Hepatocyte (in vitro differentiated cells): ENCODE measurements around the gene DYDC1. TPM values are rescaled to one million over a fixed set of nuclear protein-coding genes. Genes with fewer than 3 reads are reported as not detected.
"Not testable (repeated sequence)": the region's sequence is repeated elsewhere in the genome, so short reads cannot be mapped to it uniquely, and the experiment has no call there.

ENCODE experiments used
- DNase-seq: peaks from one replicate; pipeline ENCODE4 v3.0.0-alpha.2; 2016; ENCODE audit warnings: low spot score
- H2AFZ ChIP-seq: fragments of 200-600 bp; sonication (generic); 2 replicates; pipeline ENCODE4 v1.6.0; 2016; ENCODE audit warnings: antibody characterized with exemption, mild to moderate bottlenecking
- H3K27ac ChIP-seq: fragments of 200-600 bp; sonication (generic); 2 replicates; pipeline ENCODE4 v1.5.1; 2016; ENCODE audit warnings: mild to moderate bottlenecking
- H3K27me3 ChIP-seq: fragments of 200-600 bp; sonication (generic); 2 replicates; pipeline ENCODE4 v1.6.1; 2016
- H3K36me3 ChIP-seq: fragments of 200-600 bp; sonication (generic); replicated peaks from 2 replicates; pipeline ENCODE4 v1.5.1; 2016; ENCODE audit warnings: low read depth; ENCODE audit not compliant: insufficient read depth
- H3K4me1 ChIP-seq: fragments of 200-600 bp; sonication (generic); 2 replicates; pipeline ENCODE4 v1.5.1; 2016; ENCODE audit warnings: mild to moderate bottlenecking, moderate library complexity; ENCODE audit not compliant: insufficient read depth
- H3K4me2 ChIP-seq: fragments of 200-600 bp; sonication (generic); 2 replicates; pipeline ENCODE4 v1.6.0; 2016
- H3K4me3 ChIP-seq: fragments of 200-600 bp; sonication (generic); 2 replicates; pipeline ENCODE4 v1.5.1; 2016; ENCODE audit warnings: mild to moderate bottlenecking
- H3K79me2 ChIP-seq: fragments of 200-600 bp; sonication (generic); 2 replicates; pipeline ENCODE4 v1.6.0; 2017; ENCODE audit warnings: mild to moderate bottlenecking
- H3K9me2 ChIP-seq: fragments of 200-600 bp; sonication (generic); replicated peaks from 2 replicates; pipeline ENCODE4 v1.6.0; 2017; ENCODE audit warnings: mild to moderate bottlenecking; ENCODE audit not compliant: insufficient read depth
- H3K9me3 ChIP-seq: fragments of 200-600 bp; sonication (generic); 2 replicates; pipeline ENCODE4 v1.5.1; 2016; ENCODE audit warnings: low read depth, mild to moderate bottlenecking
- H4K20me1 ChIP-seq: fragments of 200-600 bp; sonication (generic); 2 replicates; pipeline ENCODE4 v1.6.0; 2016; ENCODE audit warnings: mild to moderate bottlenecking; ENCODE audit not compliant: insufficient read depth, poor library complexity, severe bottlenecking
- EZH2 ChIP-seq: fragments of 200-600 bp; sonication (generic); IDR thresholded peaks from 2 replicates; pipeline ENCODE4 v1.6.1; 2016; ENCODE audit warnings: antibody characterized with exemption, mild to moderate bottlenecking, borderline replicate concordance
- EZH2phosphoT487 ChIP-seq: fragments of 200-600 bp; sonication (generic); IDR thresholded peaks from one replicate; pipeline ENCODE4 v1.6.1; 2018; ENCODE audit warnings: antibody characterized with exemption, mild to moderate bottlenecking, low read depth, moderate library complexity; ENCODE audit not compliant: unreplicated experiment, severe bottlenecking
- WGBS: methylation state at CpG from one replicate; pipeline ENCODE4 v1.1.6; 2016; ENCODE audit warnings: low lambda C conversion rate; ENCODE audit errors: missing lambda C conversion rate; 5-methylcytosine and 5-hydroxymethylcytosine counted together
- polyA plus RNA-seq: library from polyadenylated mRNA; unstranded; fragments of >200 nt; fragmentation: Nextera tagmentation; extraction: Ambion mirVana; gene quantifications from 2 replicates; pipeline ENCODE4 v1.2.1, GENCODE V29; 2016
- total RNA-seq: library from RNA; depleted of rRNA; stranded (reverse); fragments of >200 nt; gene quantifications from 2 replicates; pipeline ENCODE4 v1.2.3, GENCODE V29; 2014
- TF ChIP-seq, protein P1 (sequence below): fragments of 200-600 bp; sonication (generic); IDR thresholded peaks from 2 replicates; pipeline ENCODE4 v1.5.1; 2016; ENCODE audit warnings: antibody characterized with exemption, mild to moderate bottlenecking; ENCODE audit not compliant: poor library complexity

Gene DYDC1
- total and polyA plus RNA-seq, 2 experiments from 2014 or later = not detected

DNA sequence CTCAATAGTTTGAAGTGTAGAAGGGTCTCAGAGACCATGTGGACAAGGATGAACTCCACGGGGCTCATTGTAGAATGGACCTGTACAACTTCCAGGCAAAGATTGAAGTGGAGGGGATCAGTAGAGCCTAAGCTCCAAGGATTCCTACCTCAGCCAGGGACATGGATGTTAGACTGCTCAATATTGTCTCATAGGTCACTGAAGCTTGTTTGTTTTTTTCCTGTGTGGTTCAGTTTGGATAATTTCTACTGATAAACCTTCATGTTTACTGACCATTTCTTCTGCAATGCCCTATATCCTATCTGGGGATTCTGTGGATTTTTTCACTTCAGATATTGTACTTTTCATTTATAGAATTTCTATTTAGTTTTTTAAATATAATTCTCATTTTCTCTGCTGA, 9.0 kb upstream of the DYDC1 start:
- TF ChIP-seq EZH2 (no peak), EZH2phosphoT487 (no peak)
- TF ChIP-seq, protein P1, sequence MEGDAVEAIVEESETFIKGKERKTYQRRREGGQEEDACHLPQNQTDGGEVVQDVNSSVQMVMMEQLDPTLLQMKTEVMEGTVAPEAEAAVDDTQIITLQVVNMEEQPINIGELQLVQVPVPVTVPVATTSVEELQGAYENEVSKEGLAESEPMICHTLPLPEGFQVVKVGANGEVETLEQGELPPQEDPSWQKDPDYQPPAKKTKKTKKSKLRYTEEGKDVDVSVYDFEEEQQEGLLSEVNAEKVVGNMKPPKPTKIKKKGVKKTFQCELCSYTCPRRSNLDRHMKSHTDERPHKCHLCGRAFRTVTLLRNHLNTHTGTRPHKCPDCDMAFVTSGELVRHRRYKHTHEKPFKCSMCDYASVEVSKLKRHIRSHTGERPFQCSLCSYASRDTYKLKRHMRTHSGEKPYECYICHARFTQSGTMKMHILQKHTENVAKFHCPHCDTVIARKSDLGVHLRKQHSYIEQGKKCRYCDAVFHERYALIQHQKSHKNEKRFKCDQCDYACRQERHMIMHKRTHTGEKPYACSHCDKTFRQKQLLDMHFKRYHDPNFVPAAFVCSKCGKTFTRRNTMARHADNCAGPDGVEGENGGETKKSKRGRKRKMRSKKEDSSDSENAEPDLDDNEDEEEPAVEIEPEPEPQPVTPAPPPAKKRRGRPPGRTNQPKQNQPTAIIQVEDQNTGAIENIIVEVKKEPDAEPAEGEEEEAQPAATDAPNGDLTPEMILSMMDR = no peak
- 42% methylated on average over 1 of the region's 1 CpG for WGBS
- Histone ChIP-seq H3K79me2 (no peaks in the 10 kb centered on the region), H3K27me3 (no peaks in the 10 kb centered on the region), H3K36me3 (no peaks in the 10 kb centered on the region), H3K9me2 (no peaks in the 10 kb centered on the region), H3K4me2 (no peak overlapping the region), H3K27ac (no peak overlapping the region), H4K20me1 (no peaks in the 10 kb centered on the region), H3K9me3 (peaks cover 5% of the 10 kb centered on the region), H3K4me1 (no peaks in the 10 kb centered on the region), H3K4me3 (no peak overlapping the region), H2AFZ (no peak overlapping the region)
- no peak for DNase-seq

DNA sequence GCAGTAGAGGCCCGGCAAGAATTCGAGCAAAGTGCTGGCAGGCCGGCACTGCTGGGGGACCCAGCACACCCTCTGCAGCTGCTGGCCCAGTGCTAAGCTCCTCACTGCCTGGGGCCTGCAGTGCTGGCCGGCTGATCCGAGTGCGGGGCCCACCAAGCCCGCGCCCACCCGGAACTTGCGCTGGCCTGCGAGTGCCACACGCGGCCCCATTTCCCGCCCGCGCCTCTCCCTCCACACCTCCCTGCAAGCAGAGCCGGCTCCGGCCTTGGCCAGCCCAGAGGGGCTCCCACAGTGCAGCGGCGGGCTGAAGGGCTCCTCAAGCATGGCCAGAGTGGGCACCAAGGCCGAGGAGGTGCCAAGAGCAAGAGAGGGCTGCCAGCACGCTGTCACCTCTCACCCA, 3.1 kb upstream of the DYDC1 start:
- no peak overlapping the region for H3K4me2 ChIP-seq
- H4K20me1 ChIP-seq = no peaks in the 10 kb centered on the region
- TF ChIP-seq EZH2phosphoT487 = no peak
- no peak for TF ChIP-seq EZH2
- no peak overlapping the region for H3K4me3 ChIP-seq
- no peaks in the 10 kb centered on the region for H3K9me3 ChIP-seq
- H3K36me3 ChIP-seq = no peaks in the 10 kb centered on the region
- DNase-seq = no peak
- no peak overlapping the region for H3K27ac ChIP-seq
- H3K79me2 ChIP-seq = no peaks in the 10 kb centered on the region
- 98% methylated on average over 22 of the region's 22 CpGs for WGBS
- peaks cover 4% of the 10 kb centered on the region for H3K4me1 ChIP-seq
- peaks cover 3% of the 10 kb centered on the region for H3K27me3 ChIP-seq
- H3K9me2 ChIP-seq = no peaks in the 10 kb centered on the region
- no peak overlapping the region for H2AFZ ChIP-seq

DNA sequence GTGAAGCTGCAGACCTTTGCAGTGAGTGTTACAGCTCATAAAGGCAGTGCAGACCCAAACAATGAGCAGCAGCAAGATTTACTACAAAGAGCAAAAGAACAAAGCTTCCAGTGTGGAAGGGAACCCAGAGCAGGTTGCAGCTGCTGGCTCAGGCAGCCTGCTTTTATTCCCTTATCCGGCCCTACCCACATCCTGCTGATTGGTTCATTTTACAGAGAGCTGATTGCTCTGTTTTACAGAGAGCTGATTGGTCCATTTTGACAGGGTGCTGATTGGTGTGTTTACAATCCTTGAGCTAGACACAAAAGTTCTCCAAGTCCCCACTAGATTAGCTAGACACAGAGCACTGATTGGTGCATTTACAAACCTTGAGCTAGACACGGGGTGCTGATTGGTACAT, 2.4 kb upstream of the DYDC1 start:
- not testable (repeated sequence) for H3K27me3 ChIP-seq, H3K9me2 ChIP-seq, DNase-seq, H3K27ac ChIP-seq, H3K4me1 ChIP-seq, H4K20me1 ChIP-seq, H3K4me2 ChIP-seq, H2AFZ ChIP-seq, H3K36me3 ChIP-seq, H3K9me3 ChIP-seq, H3K79me2 ChIP-seq, H3K4me3 ChIP-seq
- 75% methylated on average over 2 of the region's 2 CpGs for WGBS

DNA sequence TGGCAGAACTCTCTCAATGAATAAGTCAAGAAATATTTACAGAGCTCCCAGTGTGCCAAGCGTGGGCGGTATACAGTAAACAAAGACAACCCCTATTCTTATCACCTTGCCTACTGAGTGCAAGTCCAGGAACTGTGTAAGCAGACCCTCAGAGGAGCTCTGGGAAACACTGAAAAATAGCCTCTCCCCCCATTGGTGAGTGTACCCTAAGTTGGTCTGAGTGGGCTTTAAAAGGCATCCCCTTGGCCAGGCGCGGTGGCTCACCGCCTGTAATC, 1.2 kb upstream of the DYDC1 start:
- WGBS = 98% methylated on average over 5 of the region's 5 CpGs

More for the DNA sequence above, 1.2 kb upstream of the DYDC1 start:
- H4K20me1 ChIP-seq = no peaks in the 10 kb centered on the region
- peaks cover 4% of the 10 kb centered on the region for H3K4me1 ChIP-seq
- DNase-seq = no peak
- no peaks in the 10 kb centered on the region for H3K36me3 ChIP-seq
- peaks cover 4% of the 10 kb centered on the region for H3K27me3 ChIP-seq
- no peak for TF ChIP-seq EZH2phosphoT487
- TF ChIP-seq, protein P1 = no peak
- TF ChIP-seq EZH2 = no peak
- H3K4me3 ChIP-seq = no peak overlapping the region
- no peaks in the 10 kb centered on the region for H3K79me2 ChIP-seq
- H3K4me2 ChIP-seq = peak overlapping the region; percentile 97
- H3K27ac ChIP-seq = no peak overlapping the region
- no peaks in the 10 kb centered on the region for H3K9me2 ChIP-seq
- no peak overlapping the region for H2AFZ ChIP-seq
- H3K9me3 ChIP-seq = no peaks in the 10 kb centered on the region
